Myocyte (in vitro differentiated cells): Measurements from ENCODE around the gene COBL. TPM values are rescaled to one million over a fixed set of nuclear protein-coding genes. Genes with fewer than 3 reads are reported as not detected.

Source experiments
- DNase-seq: peaks from one replicate; pipeline ENCODE4 v3.0.0-alpha.2; 2012; ENCODE audit warnings: low read depth
- total RNA-seq: library from RNA; depleted of rRNA; stranded (reverse); fragments of >200 nt; gene quantifications from 2 replicates; pipeline ENCODE4 v1.2.3, GENCODE V29; 2014

Gene COBL
- total RNA-seq, 1 donor from 2014 or later = 52.6 TPM

- DNase-seq = no peak
Measured at GRCh38 chr7:51328351-51328801, 11.8 kb upstream of the COBL start.

DNA sequence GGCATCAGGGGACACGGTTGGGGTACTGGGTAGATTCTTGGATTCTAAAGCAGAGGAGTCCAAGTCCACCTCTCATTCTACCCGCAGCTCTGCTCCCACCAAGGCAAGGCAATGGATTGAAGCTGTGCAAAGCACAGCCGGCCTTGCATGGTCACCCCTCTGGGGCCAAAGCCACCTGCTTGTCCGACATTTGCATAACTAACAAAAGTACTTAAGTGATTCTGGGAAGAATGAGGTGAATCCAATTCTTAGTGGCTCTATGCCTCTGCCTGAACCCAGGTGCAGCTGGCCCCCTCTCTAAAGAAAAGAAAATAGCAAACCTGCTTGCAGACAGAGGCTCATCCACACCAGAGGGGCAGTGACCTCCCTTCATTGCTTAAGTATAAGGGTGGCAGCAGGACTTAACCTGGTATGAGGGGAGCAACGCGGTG lies 10.7 kb upstream of the COBL start:
- no peak for DNase-seq

GRCh38 chr7:51326656-51327286 lies 10.2 kb upstream of the COBL start:
- DNase-seq = no peak

- DNase-seq = peak; percentile 40
Measured at GRCh38 chr7:51325908-51326307, 9.3 kb upstream of the COBL start.

- no peak for DNase-seq
Measured at GRCh38 chr7:51325261-51325676, 8.7 kb upstream of the COBL start.

DNA sequence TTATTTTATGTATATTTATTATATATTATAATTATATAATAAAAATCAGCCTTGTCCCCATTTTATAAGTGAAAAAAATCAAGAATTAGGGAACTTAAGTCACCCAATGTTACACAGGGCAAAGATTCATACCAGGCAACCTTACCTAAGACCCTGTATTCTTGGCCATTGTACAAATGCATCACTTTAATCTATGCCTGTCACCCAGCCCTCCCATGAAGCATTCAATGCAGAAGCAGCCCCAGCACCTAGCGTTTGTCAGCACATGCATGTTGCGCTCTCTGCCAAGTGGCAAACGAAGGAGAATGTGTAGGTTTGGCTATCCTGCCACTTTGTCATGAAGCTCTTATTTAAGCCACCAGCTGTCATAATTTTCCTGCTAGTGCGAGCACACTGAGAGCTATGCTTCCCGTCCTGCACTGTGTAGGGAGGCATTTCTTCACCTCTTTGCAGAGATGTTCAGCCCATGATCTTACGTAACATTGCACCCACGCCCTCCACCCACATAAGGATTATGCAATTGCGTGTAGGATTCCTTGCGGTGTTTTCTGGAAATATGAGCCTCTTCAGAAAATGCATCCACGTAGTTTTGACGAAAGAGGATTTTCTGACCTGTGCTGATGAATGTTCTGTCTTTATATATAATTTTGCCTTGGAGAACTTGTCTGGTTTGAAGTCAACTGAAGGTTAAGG lies 7.7 kb upstream of the COBL start:
- DNase-seq = peak; percentile 61

- DNase-seq = no peak
Measured at GRCh38 chr7:51321961-51322515, 5.4 kb upstream of the COBL start.

DNA sequence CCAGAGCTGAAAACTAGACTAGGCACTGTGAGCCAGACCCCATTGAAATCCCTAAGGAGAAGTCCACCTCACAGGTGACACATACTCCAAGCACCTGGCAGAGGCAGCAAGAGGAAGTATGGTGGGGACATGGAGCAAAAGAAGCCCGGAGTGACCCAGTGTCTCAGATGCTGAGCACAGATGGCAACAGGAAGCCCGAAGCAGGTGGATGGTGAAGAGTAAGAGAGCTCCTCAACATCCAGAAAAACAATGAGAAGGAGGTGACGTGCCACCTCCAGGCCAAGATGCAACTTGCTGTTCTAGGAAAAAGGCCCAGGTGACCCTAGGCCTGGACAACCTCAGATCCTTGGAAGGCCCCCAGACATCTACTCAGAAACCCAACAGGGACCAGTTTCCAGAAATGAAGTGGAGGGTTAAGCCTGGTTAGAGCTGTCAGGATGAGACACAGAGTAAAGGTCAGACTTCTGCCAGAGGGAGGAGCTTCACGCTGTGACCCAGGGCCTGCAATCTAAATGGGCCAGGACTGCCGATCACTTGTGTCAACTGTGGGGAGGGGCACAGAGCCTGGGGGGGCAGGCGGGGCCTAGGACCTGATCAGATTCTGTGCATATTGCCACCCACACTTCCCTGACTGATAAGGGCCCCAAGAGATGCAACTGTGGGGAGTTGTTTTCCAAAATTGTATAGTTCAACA lies 2.4 kb upstream of the COBL start:
- DNase-seq = no peak

GRCh38 chr7:51318001-51318400 lies 1.4 kb upstream of the COBL start:
- DNase-seq = no peak

DNA sequence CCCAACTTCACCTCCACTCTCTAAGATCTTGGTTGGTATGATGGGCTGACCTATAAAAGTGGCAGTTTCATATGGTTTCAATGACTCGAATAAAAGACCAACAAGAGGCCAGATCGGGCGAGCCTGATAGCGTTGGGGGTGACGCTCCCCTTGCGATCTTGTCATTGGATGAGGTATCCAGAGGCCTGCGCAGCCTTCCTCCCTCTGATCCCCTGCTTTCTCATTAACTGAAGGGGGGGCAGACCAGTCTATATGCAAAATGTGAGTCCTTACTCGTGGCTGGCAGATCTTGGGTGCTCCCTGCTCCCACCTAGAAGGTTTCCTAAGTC lies 937 bp upstream of the COBL start:
- no peak for DNase-seq

GRCh38 chr7:51316262-51316665 lies 345 bp downstream of the COBL start:
- peak; percentile 57 for DNase-seq

GRCh38 chr7:51315393-51316261 lies 982 bp downstream of the COBL start:
- DNase-seq = peak; percentile 83

GRCh38 chr7:51314726-51315125 lies 1.9 kb downstream of the COBL start:
- DNase-seq = no peak

DNA sequence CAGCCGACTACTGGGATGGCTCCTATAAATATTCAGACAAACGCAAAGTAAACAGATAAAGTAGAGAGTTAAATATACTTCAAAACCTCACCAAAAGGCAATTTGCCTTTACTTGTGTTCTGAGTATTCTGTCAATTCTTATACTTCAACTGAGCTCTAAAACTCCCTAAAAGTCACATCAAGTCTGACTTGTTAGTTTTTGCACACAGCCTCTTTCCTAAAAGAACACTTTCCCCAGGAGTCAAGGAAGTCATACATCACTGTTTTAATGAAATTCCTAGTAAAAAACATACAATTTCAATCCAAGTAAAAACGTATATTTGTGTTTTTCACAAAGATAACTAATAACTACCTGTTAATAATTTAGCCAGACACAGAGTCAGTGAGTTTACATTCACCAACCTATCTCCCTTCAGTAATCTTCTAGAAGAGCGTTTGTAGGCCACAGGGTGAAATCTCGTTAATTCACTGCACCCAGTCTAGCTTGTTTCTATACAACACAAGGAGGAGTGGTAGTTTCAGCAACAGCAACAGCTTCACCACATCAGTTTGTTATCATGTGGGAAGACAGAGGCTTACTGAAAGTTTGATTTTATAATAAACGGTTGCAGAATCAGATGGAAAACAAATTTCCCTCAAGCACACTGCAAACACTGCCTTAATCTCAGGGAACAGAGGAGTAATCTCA lies 2.7 kb downstream of the COBL start:
- no peak for DNase-seq

DNA sequence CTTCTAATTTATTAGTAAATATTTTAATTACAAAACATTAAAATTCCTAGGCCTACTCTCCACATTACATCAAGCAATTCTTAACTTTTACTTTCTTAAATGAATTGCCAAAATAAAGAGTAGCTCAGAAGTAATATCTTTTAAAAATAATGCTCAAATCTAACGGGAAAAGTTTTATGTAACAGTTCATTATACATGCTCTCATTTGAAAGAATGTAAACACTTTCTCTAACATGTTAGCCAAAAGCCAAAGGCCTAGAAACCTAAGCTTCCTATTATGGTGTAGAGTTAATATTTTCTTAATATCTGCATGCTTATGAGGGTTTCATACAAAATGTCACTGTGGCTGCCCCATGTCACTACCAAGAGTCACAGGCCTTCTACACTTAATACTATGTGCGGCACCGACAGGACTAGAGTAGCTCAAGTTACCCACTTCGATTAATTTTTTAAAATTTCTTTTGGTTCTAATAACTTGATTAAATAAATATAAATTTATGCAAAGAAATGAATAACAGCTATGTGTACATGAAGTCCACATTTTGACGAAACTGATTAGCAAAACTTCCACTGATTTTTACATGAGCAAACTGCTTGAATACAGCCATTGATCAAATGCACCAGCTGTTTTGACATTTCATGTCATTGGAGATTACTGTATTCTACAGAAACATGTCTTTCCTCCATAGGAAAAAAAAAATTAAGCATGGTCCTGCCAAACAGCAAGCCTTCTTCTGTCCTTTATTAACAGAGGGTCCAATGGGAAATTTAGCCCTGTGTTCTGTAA lies 3.5 kb downstream of the COBL start:
- no peak for DNase-seq

DNA sequence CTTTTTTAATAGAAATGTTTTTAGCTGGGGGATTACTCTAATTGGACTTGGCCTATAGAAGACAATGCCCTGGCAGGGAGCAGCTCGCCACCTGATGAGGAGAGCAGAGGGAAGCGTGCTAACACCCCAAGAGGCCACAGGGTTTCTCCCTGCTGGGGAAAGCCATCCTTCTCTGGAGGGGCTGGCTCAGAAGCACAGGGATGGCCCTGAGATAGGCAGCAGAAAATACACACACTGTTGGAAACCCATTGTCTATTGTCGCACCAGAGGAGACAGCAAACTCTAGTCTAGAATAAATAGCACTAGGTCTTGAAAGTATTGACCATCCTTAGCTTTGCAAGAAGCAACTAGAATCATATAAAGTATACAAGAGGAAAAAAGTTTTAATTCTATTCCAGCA lies 5.4 kb downstream of the COBL start:
- DNase-seq = no peak

DNA sequence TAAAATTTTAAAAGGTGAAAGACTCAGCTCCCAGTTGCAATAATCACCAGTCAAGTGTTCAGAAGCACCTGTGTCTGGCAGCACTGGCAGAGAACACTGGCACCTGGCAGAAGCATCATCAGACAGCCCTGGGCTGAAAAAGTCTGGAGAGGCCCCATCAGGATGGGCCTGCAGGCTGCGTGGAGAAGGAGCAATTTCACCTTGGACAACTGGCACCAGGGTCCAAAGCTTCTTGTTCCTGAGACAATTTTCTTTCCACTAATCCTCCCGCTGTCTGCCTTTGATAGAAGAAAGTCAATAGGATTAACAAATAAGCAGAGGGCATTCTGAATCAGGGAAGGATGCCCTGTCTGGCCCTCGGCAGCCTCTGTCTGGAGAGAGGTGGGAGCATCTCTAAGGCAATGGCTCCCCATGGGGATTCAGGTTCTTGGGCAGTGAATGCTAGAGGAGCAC lies 6.5 kb downstream of the COBL start:
- DNase-seq = no peak

DNA sequence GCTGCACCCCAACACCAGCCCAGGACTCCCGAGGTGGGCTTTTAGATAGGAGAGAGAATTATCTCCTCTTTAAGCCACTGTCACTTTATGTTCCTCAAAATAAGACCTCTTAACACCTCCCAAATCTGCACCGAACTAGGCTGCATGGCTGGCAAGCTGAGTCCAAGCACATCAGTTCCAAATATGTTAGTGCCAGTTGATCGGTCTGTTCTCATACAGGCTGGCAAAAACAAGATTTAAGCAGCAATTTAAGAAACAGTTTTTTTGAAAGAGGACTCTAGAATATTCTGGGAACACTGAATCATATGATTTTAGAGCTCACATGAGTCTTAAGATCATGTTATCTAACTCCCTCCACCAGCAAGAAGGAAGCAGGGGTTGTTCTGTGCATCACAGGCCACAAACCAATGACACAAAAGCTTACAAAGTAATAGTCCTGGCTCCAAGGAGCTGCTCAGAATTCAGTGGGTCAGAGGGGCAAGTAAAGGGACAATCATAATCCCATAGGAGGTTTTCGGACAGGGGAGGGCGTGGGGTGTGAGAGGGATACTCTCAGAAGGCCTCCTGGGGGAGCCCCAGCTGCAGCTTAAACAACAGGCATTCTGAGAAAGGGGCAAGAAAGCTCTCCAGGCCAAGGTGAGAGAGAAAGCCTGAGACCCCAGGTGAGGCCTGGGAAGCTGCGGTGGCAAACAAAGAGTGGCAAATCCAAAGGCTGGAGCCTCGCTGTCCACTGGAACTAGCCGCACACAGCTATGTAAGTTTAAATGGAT lies 7.1 kb downstream of the COBL start:
- DNase-seq = no peak

GRCh38 chr7:51308696-51309095 lies 7.9 kb downstream of the COBL start:
- no peak for DNase-seq
